Stimulated activated CD8-positive, alpha-beta memory T cell treated with anti-CD3 and anti-CD28 coated beads, Interleukin-7, amount 100 ng/mL, for 4 hours (primary cell): ENCODE data around the gene PCIF1.
"Not testable (repeated sequence)": the region's sequence is repeated elsewhere in the genome, so short reads cannot be mapped to it uniquely, and the experiment has no call there.

Source experiments
- DNase-seq, 2 donors: peaks; one replicate each; pipeline ENCODE4 v3.0.0-alpha.2; 2020; ENCODE audit warnings: low read depth in 2 of 2

Gene PCIF1

GRCh38 chr20:45967551-45968080 lies 33.1 kb downstream of the PCIF1 start:
- DNase-seq: no peak

GRCh38 chr20:45968081-45968671 lies 33.7 kb downstream of the PCIF1 start:
- no peak for DNase-seq

DNA sequence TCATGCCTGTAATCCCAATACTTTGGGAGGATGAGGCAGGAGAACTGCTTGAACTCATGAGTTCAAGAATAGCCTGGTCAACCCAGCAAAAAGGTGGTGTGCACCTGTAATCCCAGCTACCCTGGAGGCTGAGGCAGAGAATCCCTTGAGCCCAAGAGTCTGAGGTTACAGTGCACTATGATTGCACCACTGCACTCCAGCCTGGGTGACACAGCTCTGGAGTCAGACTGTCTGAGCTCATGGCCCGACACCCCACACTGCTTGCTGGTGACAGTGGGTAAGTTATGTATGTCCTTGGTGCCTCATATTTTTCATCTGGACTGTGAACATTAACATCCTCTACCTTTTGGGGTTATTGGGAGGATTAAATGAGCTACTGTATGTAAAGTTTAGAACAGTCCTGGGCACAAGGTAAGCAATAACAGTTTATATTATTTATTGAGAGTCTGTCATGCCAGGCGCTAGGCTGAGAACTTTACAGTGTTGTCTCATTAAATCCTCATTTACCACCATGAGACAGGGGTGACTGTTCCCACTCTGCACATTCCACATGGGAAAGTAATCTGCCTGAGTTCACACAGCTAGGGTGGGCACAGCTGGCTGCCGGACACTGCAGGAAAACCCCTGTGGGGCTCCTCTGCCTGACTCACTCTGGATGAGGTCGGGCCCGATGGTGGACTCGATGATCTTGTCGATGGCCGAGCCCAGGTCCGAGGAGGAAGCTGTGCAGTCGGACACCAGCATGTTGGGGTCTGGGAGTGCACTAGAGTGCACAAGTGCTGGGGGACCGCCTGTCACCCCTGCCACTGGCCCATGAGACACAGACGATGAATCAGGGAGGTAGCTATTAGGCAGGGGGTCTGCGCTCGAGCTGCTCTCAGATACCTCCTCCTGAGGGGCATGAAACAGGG lies 34.6 kb downstream of the PCIF1 start:
- no peak for DNase-seq

GRCh38 chr20:45969712-45970634 lies 35.5 kb downstream of the PCIF1 start:
- DNase-seq: no peak

- peak in 1 of 2 donors; percentile 19 for DNase-seq
Observed at GRCh38 chr20:45970646-45971424, 36.4 kb downstream of the PCIF1 start.

DNA sequence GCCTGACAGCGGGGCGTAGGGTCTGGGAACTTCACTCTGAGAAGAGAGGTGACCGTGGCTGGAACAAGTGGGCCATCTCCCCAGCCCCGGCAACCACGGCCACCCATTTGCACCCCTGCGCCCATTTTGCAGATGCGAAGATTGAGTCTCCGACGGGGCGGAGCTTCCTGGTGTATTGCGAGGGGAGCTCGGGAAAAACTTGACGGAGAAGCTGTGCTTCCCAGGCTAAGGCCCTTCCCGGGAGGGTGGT lies 36.9 kb downstream of the PCIF1 start:
- DNase-seq: no peak

DNA sequence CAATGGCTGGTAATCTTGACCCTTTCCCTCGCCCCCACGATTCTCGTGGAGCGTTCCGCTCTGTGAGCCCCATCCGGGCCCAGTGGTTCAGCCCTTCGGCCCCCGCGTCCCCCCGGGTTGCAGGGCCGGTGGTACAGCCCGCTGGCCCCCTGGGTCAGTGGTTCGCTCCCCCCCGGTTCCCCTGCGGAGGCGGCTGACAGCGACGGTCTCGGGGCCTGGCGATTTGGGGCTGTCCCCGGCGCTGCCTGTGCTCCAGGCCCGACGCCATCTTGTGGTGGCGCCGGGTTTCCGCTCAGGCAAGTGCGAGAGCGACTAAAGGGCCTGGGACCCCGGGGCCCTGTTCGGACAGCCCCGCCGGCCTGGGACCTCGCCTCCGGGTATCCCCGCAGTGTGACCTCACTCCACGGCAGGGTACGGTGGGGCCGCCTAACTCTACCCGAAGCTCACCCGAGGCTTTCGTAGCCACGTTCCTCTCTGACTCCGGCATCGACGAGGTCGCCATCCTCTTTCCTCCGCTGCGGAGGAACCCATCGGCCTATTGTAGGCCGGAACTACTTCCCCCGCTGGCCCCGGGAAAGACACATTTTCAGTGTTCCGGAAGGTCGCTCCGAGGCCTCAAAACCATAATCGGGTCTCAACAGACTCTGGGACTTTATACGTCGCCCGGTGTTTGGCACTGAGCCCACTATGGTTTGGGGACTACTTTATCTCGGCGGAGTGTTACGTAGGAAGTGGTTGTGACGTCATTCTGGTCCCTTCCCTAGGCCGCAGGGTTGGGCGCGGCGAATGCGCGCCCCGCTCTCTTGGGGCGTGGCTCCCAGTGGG lies 37.4 kb downstream of the PCIF1 start, which contains the start of gene ZNF335:
Gene ZNF335, minus strand, starts transcription at position 529 of the 825 bp plus-strand sequence. CDS start 793 bp downstream, outside the sequence.
- peak; percentile 84 to 94 for DNase-seq

DNA sequence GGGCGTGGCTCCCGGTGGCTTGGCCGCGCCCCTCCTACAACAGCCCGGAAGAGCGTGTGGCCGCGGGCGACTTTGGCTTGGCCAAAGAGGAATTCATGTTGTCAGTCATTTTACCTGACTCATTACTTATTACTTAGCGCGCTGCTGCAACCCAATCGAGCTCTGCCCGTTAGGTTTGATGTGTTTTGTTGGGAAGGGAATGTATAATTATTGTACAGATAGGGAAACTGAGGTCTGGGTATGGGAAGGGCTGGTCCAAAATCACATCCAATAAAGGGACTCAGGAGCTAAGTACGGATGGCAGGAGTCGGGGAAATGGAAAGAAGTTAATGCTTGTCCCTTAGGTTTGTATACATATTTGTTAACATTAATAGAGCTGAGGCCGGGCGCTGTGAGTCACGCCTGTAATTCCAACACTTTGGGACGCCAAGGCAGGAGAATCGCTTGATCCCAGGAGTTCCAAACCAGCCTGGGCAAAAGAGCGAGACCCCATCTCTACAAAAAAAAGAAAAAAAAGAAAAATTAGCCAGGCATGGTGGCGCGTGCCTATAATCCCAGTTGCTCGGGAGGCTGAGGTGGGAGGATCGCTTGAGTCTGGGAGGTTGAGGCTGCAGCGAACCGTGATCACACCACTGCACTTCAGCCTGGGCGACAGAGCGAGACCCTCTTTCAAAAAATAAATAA lies 38.2 kb downstream of the PCIF1 start:
- no peak for DNase-seq

DNA sequence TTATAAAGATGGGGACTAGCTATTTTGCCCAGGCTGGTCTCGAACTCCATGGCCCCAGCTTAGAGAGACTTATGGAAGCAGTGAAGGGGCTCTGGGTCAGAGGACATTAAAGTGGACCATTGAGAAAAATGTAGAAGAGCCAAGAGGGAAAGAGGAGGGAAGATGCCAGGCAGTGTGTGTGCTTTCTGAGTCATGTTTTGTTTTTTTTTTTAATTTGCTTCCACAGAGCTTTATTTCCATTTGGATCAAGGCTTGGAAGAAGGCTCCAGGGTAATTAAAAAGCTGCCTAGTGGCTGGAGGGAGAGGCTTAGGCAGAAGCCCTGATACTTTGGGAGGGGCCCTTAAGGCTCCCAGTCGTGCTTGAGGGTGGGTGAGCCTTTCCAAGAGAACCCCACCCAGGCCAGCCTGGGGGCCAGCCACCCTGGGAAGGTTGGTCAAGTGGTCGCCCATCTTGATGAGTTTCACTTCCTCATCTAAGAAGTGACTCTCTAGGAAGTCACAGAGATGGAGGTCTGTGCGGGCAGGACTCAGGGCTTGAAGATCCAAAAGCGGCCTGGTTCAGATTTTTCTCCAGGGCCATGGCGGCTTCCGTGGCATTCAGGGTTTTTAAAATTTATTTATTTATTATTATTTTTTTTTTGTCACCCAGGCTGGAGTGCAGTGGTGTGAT lies 40.5 kb downstream of the PCIF1 start:
- no peak for DNase-seq

GRCh38 chr20:45975686-45976085 lies 41.2 kb downstream of the PCIF1 start:
- no peak for DNase-seq

DNA sequence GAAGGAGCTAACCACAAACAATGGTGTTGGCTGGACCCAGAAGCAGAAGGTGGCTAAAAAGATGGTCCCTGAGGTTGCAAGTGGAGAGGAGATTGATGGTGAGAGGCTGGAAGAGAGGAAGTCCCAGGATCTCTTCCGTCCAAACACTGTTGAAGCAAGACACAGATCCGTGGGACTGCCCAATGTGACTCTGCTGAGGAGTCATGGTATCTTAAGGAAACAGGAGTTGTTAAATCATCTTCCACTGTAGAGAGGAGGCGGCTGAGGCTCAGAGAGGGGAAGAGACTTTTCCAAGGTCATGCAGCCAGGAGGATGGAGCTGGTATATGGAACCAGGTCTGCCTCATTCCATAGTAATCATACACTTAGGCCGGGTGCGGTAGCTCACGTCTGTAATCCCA lies 41.6 kb downstream of the PCIF1 start:
- no peak for DNase-seq

- no peak for DNase-seq
Observed at GRCh38 chr20:45981261-45981660, 46.8 kb downstream of the PCIF1 start.

- DNase-seq: no peak
Observed at GRCh38 chr20:45983279-45983743, 48.8 kb downstream of the PCIF1 start.

DNA sequence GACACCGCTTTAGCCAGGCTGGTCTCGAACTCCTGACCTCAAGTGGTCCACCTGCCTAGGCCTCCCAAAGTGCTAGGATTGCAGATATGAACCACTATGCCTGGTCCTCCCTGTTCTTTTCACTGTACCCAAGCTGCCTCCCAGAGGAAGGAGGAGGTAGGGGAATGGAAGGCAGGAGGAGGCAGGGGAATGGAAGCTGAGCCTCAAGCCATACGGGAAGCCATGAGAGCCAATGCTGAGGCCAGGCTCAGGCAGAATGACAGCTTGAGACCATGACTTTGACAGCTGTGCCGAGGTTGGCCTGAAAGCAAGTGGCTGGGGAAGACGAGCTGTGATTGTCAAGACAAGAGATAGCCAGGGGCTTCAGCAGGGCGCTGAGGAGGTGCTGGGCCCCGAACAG lies 51.1 kb downstream of the PCIF1 start:
- DNase-seq: no peak

- peak; percentile 44 to 55 for DNase-seq
Observed at GRCh38 chr20:45987108-45987780, 52.8 kb downstream of the PCIF1 start.

GRCh38 chr20:45988830-45989229 lies 54.3 kb downstream of the PCIF1 start:
- not testable (repeated sequence) for DNase-seq

- DNase-seq: no peak
Observed at GRCh38 chr20:45991616-45992015, 57.1 kb downstream of the PCIF1 start.

GRCh38 chr20:45993197-45993951 lies 58.9 kb downstream of the PCIF1 start:
- DNase-seq: no peak
